ENCODE data around the gene RBM4.

GRCh38 chr11:66614073-66614472, 24.4 kb upstream of the RBM4 start:
- no peak for TF ChIP-seq CTCF (IDR thresholded peaks at IDR 0.05; ENCODE audit: low read depth, low read length, poor library complexity, severe bottlenecking)
- TF ChIP-seq EZH2phosphoT487 (IDR thresholded peaks at IDR 0.05; ENCODE audit: borderline replicate concordance, low read length) = no peak
